H1 (cell line): Measurements from ENCODE around the gene PREX1. TPM values are rescaled to one million over a fixed set of nuclear protein-coding genes. Genes with fewer than 3 reads are reported as not detected.

Experiments used
- CTCF ChIA-PET: fragments of 300-600 bp; sonication (Branson Sonifier 250); formaldehyde crosslinking; loops from one replicate; lab custom pipeline; 2021; ENCODE audit not compliant: partially characterized antibody; lab: Charles Lee
- POLR2A ChIA-PET: fragments of 300-600 bp; sonication (Branson Sonifier 250); formaldehyde crosslinking; loops from one replicate; lab custom pipeline; 2021; ENCODE audit warnings: inconsistent platforms; ENCODE audit not compliant: partially characterized antibody; lab: Charles Lee
- DNase-seq, 2 experiments: peaks; one replicate each; pipeline versions ENCODE4 v3.0.0 to v3.0.0-alpha.2; 2010 to 2022; ENCODE audit warnings: low spot score in 2 of 2, low read depth in 1 of 2, mixed read lengths in 1 of 2
- FAIRE-seq: peaks from 2 replicates; lab custom pipeline; 2011; peaks lifted over from hg19 to GRCh38; lab: Jason Lieb, UNC
- H2AFZ ChIP-seq: 2 replicates; pipeline ENCODE4 v1.8.1; 2012; ENCODE audit warnings: low read length, inconsistent platforms
- H2AK5ac ChIP-seq: 2 replicates; pipeline ENCODE4 v1.6.1; 2013; ENCODE audit warnings: low read depth, low read length
- H2BK120ac ChIP-seq: replicated peaks from 2 replicates; pipeline ENCODE3; 2013; ENCODE audit warnings: low read depth, low read length, inconsistent platforms
- H2BK12ac ChIP-seq: 2 replicates; pipeline ENCODE4 v1.6.1; 2013; ENCODE audit warnings: low read depth, low read length
- H2BK15ac ChIP-seq: 2 replicates; pipeline ENCODE4 v1.6.1; 2013; ENCODE audit warnings: low read length
- H2BK20ac ChIP-seq: 2 replicates; pipeline ENCODE4 v1.6.1; 2013; ENCODE audit warnings: low read length
- H2BK5ac ChIP-seq: 2 replicates; pipeline ENCODE4 v1.6.1; 2013; ENCODE audit warnings: low read depth, low read length
- H3K14ac ChIP-seq: 2 replicates; pipeline ENCODE4 v1.6.1; 2013; ENCODE audit warnings: inconsistent platforms; ENCODE audit not compliant: insufficient read length
- H3K18ac ChIP-seq: 2 replicates; pipeline ENCODE4 v1.6.1; 2013; ENCODE audit warnings: low read length; ENCODE audit errors: extremely low read depth
- H3K23ac ChIP-seq: 2 replicates; pipeline ENCODE4 v1.6.1; 2013; ENCODE audit warnings: inconsistent platforms; ENCODE audit not compliant: insufficient read length
- H3K23me2 ChIP-seq: 2 replicates; pipeline ENCODE4 v1.6.1; 2013; ENCODE audit warnings: low read depth, low read length
- H3K27ac ChIP-seq: 2 replicates; pipeline ENCODE4 v1.6.1; 2011; ENCODE audit warnings: low read depth, low read length, inconsistent platforms
- H3K27me3 ChIP-seq, 4 experiments: replicated peaks in 1 of 4; 1 replicate in 1 of 4; 2 replicates in 3 of 4; pipeline versions ENCODE4 v1.6.1 to v1.8.1; 2011 to 2013; ENCODE audit warnings: low read length in 3 of 4, mild to moderate bottlenecking in 3 of 4, inconsistent platforms in 2 of 4, mixed read lengths in 2 of 4, moderate library complexity in 1 of 4; ENCODE audit not compliant: control insufficient read depth in 3 of 4, insufficient read depth in 3 of 4; ENCODE audit errors: extremely low read depth in 1 of 4
- H3K36me3 ChIP-seq, 4 experiments: 2 replicates each; pipeline versions ENCODE4 v1.6.1 to v1.8.1; 2011 to 2013; ENCODE audit warnings: mild to moderate bottlenecking in 4 of 4, low read length in 3 of 4, moderate library complexity in 2 of 4, control low read depth in 1 of 4, inconsistent platforms in 1 of 4; ENCODE audit not compliant: insufficient read depth in 4 of 4, control insufficient read depth in 2 of 4
- H3K4ac ChIP-seq: replicated peaks from 2 replicates; pipeline ENCODE3; 2013; ENCODE audit warnings: low read length, low read depth, mixed read lengths, inconsistent platforms; ENCODE audit not compliant: insufficient read length
- H3K4me1 ChIP-seq, 4 experiments: replicated peaks in 1 of 4; 1 replicate in 1 of 4; 2 replicates in 3 of 4; pipeline versions ENCODE4 v1.6.1 to v1.8.1; 2011 to 2013; ENCODE audit warnings: low read length in 3 of 4, inconsistent platforms in 2 of 4, mixed read lengths in 1 of 4; ENCODE audit not compliant: insufficient read depth in 4 of 4, control insufficient read depth in 3 of 4
- H3K4me2 ChIP-seq, 2 experiments: 2 replicates each; pipeline versions ENCODE4 v1.6.1 to v1.8.1; 2011 to 2013; ENCODE audit warnings: low read depth in 2 of 2, low read length in 2 of 2, control low read depth in 1 of 2, inconsistent platforms in 1 of 2, mild to moderate bottlenecking in 1 of 2; ENCODE audit not compliant: insufficient read depth in 1 of 2
- H3K4me3 ChIP-seq, 4 experiments: fragments of 200-600, 300-600 bp in 1 of 4; sonication (generic), shearing (Covaris generic), sonication (Bioruptor Twin) in 1 of 4; 2 replicates each; pipeline versions ENCODE4 v1.5.1 to v1.8.1; 2011 to 2016; ENCODE audit warnings: low read length in 4 of 4, low read depth in 3 of 4, control low read depth in 2 of 4, inconsistent platforms in 2 of 4, mild to moderate bottlenecking in 2 of 4, mixed read lengths in 1 of 4, moderate library complexity in 1 of 4; ENCODE audit not compliant: insufficient read depth in 2 of 4; ENCODE audit errors: extremely low read depth in 1 of 4
- H3K56ac ChIP-seq: replicated peaks from 2 replicates; pipeline ENCODE3; 2013; ENCODE audit warnings: low read depth, mild to moderate bottlenecking, mixed read lengths, low read length, inconsistent platforms; ENCODE audit not compliant: insufficient read length
- H3K79me1 ChIP-seq: 2 replicates; pipeline ENCODE4 v1.6.1; 2013; ENCODE audit warnings: low read depth, low read length, control low read depth
- H3K79me2 ChIP-seq, 2 experiments: 2 replicates each; pipeline versions ENCODE4 v1.6.1 to v1.8.1; 2012 to 2013; ENCODE audit warnings: low read length in 2 of 2, mild to moderate bottlenecking in 2 of 2, inconsistent platforms in 1 of 2; ENCODE audit not compliant: insufficient read depth in 2 of 2, control insufficient read depth in 1 of 2
- H3K9ac ChIP-seq, 4 experiments: replicated peaks in 1 of 4; 1 replicate in 1 of 4; 2 replicates in 3 of 4; pipeline versions ENCODE4 v1.6.1 to v1.8.1; 2011 to 2013; ENCODE audit warnings: low read depth in 3 of 4, low read length in 3 of 4, control low read depth in 2 of 4, mild to moderate bottlenecking in 2 of 4, moderate library complexity in 2 of 4, inconsistent platforms in 1 of 4; ENCODE audit errors: extremely low read depth in 1 of 4
- H3K9me3 ChIP-seq, 2 experiments: 2 replicates each; pipeline versions ENCODE4 v1.6.1 to v1.8.1; 2012 to 2013; ENCODE audit warnings: mild to moderate bottlenecking in 2 of 2, moderate library complexity in 2 of 2, control low read depth in 1 of 2, inconsistent platforms in 1 of 2, low read depth in 1 of 2, low read length in 1 of 2, mixed read lengths in 1 of 2; ENCODE audit not compliant: insufficient read depth in 2 of 2
- H4K20me1 ChIP-seq, 2 experiments: replicated peaks in 1 of 2; 2 replicates each; pipeline versions ENCODE3 to v1.8.1; 2011 to 2013; ENCODE audit warnings: inconsistent platforms in 2 of 2, low read length in 2 of 2, mild to moderate bottlenecking in 1 of 2; ENCODE audit not compliant: insufficient read depth in 2 of 2, control insufficient read depth in 1 of 2
- H4K5ac ChIP-seq: 2 replicates; pipeline ENCODE4 v1.6.1; 2013; ENCODE audit warnings: low read length, low read depth, mixed read lengths, inconsistent platforms; ENCODE audit not compliant: insufficient read length
- H4K8ac ChIP-seq: 2 replicates; pipeline ENCODE4 v1.8.0; 2013; ENCODE audit warnings: mild to moderate bottlenecking, moderate library complexity, low read length, inconsistent platforms; ENCODE audit not compliant: insufficient read depth; ENCODE audit errors: extremely low read depth
- H4K91ac ChIP-seq: replicated peaks from 2 replicates; pipeline ENCODE3; 2013; ENCODE audit warnings: low read length, mixed read lengths, inconsistent platforms; ENCODE audit not compliant: insufficient read length
- BCL11A ChIP-seq, 2 experiments: IDR thresholded peaks; one replicate each; pipeline ENCODE4 v1.6.1; 2011; ENCODE audit warnings: low read depth in 2 of 2, low read length in 2 of 2, mild to moderate bottlenecking in 2 of 2
- CHD2 ChIP-seq: IDR thresholded peaks from 2 replicates; pipeline ENCODE4 v1.6.1; 2012; ENCODE audit warnings: low read length, improper control_type of control experiment
- KDM1A ChIP-seq: fragments of 200-600, 300-600 bp; sonication (generic); IDR thresholded peaks from 2 replicates; pipeline ENCODE4 v1.7.1; 2016; ENCODE audit warnings: mild to moderate bottlenecking, low read length, borderline replicate concordance
- NANOG ChIP-seq: IDR thresholded peaks from 2 replicates; pipeline ENCODE4 v1.6.1; 2011; ENCODE audit warnings: low read length, low read depth, mild to moderate bottlenecking, inconsistent platforms; ENCODE audit not compliant: insufficient read depth, poor library complexity, severe bottlenecking
- SP4 ChIP-seq: IDR thresholded peaks from 2 replicates; pipeline ENCODE4 v1.6.1; 2012; ENCODE audit warnings: low read length, inconsistent platforms
- YY1 ChIP-seq: IDR thresholded peaks from 2 replicates; pipeline ENCODE4 v1.6.1; 2011; ENCODE audit warnings: low read depth, mild to moderate bottlenecking, low read length
- WGBS, 2 experiments: shearing (Covaris generic) in 1 of 2; methylation state at CpG; one replicate each; pipeline versions ENCODE4 v1.1.6 to v1.1.7; 2013 to 2015; ENCODE audit warnings: low lambda C conversion rate in 2 of 2, mixed read lengths in 2 of 2, inconsistent platforms in 1 of 2, low coverage in 1 of 2, missing lambda C conversion rate in 1 of 2; ENCODE audit not compliant: insufficient replicate concordance in 2 of 2, insufficient coverage in 1 of 2, insufficient read length in 1 of 2; ENCODE audit errors: extremely low coverage in 1 of 2, missing lambda C conversion rate in 1 of 2; 5-methylcytosine and 5-hydroxymethylcytosine counted together
- polyA plus RNA-seq, 7 experiments: library from polyadenylated mRNA; depleted of rRNA in 3 of 7; stranded (reverse) in 5 of 7; unstranded in 2 of 7; fragments of >200 nt in 5 of 7; fragments of 200-250 nt in 2 of 7; gene quantifications; 1 replicate in 5 of 7; 2 replicates in 1 of 7; 4 replicates in 1 of 7; pipeline versions ENCODE4 v1.2.1 to v1.2.3, GENCODE V29; 2011 to 2013; ENCODE audit warnings: missing spikeins in 2 of 7, mixed read lengths in 2 of 7
- total RNA-seq: library from RNA; stranded (reverse); fragmentation: NEBNext Ultra II Directional; extraction: Animal tissue kit (Norgen Biotek cat#: 25700); gene quantifications from 2 replicates; pipeline ENCODE4 v1.2.1, GENCODE V29; 2021
- TF ChIP-seq, protein P1 (sequence below): IDR thresholded peaks from 2 replicates; pipeline ENCODE4 v1.6.1; 2012; ENCODE audit warnings: low read length, inconsistent platforms

PREX1 gene
- total and polyA plus RNA-seq, 2 of the 8 experiments (the other 6 are each of a cell fraction or from before 2014, with no cell fraction given), result 10.7 to 12.8 TPM

DNA sequence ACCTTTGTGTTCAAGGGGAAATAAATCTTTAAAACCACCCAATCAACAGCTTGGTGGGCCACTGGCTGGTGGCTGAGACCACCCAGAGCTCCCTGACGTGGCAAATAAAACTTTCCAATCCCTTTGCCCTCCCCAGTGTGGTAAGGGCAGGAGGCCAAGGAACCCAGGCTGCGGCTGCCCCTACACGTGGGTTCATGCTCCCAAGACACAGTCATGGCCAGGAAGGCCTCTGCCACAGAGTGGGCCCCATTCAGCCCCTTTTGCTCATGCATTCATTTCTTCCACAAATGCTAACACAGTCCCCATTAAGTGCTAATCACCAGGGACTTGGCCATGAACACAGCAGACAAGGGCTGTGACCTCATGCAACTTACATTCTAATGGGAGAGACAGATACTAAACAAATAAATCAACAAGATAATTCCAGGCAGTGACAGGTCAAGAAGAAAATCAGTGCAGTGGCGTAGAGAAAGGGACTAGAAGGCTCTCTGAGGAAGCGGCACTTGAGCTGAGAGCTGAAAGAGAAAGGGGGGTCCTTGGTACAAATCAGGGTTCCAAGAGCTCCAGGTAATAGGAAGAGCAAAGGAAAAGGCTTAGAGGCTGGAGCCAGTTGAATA, 13.8 kb downstream of the PREX1 start:
- 0 out of 2 replicates have a peak, but pooled peaks cover under 1% of the 10 kb centered on the region for H3K23me2 ChIP-seq
- H3K56ac ChIP-seq, result no peak overlapping the region
- H3K79me2 ChIP-seq, result no peaks in the 10 kb centered on the region
- no peak for FAIRE-seq
- H3K4ac ChIP-seq, result no peak overlapping the region
- H4K5ac ChIP-seq, result no peak overlapping the region
- H3K9me3 ChIP-seq, result no peaks in the 10 kb centered on the region
- H4K8ac ChIP-seq, result no peak overlapping the region
- no peak overlapping the region for H2BK120ac ChIP-seq
- no peak overlapping the region for H2AFZ ChIP-seq
- no peak for DNase-seq
- H3K14ac ChIP-seq, result no peak overlapping the region
- POLR2A ChIA-PET, result interaction anchor here (0.6 to 0.9 kb wide), 2 partner anchors 13 to 60 kb away, joined by 3 read pairs; partner anchors contain the start of gene PREX1
- H3K79me1 ChIP-seq, result no peaks in the 10 kb centered on the region; the same call in 1 of the 2 replicates
- no peak overlapping the region for H2BK20ac ChIP-seq
- no peak overlapping the region for H4K91ac ChIP-seq
- H4K20me1 ChIP-seq, result no peaks in the 10 kb centered on the region
- H3K23ac ChIP-seq, result no peak overlapping the region
- H2BK12ac ChIP-seq, result no peak overlapping the region
- H2BK15ac ChIP-seq, result no peak overlapping the region
- CTCF ChIA-PET, result interaction anchor here (1.0 to 1.2 kb wide), 2 partner anchors 12 to 92 kb away, joined by 3 to 5 read pairs; no protein-coding TSS in a partner anchor
- no peaks in the 10 kb centered on the region for H3K27me3 ChIP-seq
- no peak overlapping the region for H2BK5ac ChIP-seq
- TF ChIP-seq KDM1A, result no peak
- TF ChIP-seq CHD2, result no peak
- no peak for TF ChIP-seq NANOG
- TF ChIP-seq YY1, result no peak
- TF ChIP-seq SP4, result no peak
- TF ChIP-seq, protein P1, sequence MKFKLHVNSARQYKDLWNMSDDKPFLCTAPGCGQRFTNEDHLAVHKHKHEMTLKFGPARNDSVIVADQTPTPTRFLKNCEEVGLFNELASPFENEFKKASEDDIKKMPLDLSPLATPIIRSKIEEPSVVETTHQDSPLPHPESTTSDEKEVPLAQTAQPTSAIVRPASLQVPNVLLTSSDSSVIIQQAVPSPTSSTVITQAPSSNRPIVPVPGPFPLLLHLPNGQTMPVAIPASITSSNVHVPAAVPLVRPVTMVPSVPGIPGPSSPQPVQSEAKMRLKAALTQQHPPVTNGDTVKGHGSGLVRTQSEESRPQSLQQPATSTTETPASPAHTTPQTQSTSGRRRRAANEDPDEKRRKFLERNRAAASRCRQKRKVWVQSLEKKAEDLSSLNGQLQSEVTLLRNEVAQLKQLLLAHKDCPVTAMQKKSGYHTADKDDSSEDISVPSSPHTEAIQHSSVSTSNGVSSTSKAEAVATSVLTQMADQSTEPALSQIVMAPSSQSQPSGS, result no peak
- TF ChIP-seq BCL11A (IDR thresholded peaks at IDR 0.05; ENCODE audit: low read depth in 2 of 2, low read length in 2 of 2), result no peak
- no peaks in the 10 kb centered on the region for H3K36me3 ChIP-seq
- H3K27ac ChIP-seq, result no peak overlapping the region
- H3K4me1 ChIP-seq, result peaks cover 0 to 2% (median 0%) of the 10 kb centered on the region in 4 experiments; a peak in 2 of 7 replicates
- no peak overlapping the region for H3K4me3 ChIP-seq
- H2AK5ac ChIP-seq, result no peak overlapping the region
- H3K4me2 ChIP-seq, result no peak overlapping the region
- H3K9ac ChIP-seq, result no peak overlapping the region
- WGBS, 2 experiments, result 69% methylated on average over 5 of the region's 5 CpGs; no CpG with 5 or more reads in 1 of the 2 experiments
- H3K18ac ChIP-seq, result no peak overlapping the region
